WTC11 (cell line): ENCODE measurements around the gene SPAG8. TPM values are rescaled to one million over a fixed set of nuclear protein-coding genes. Genes with fewer than 3 reads are reported as not detected.

Source experiments
- ATAC-seq: fragments of 200-7000 bp; cut with Tn5 transposase; 2 replicates; pipeline ENCODE4 v1.10.0; 2021; ENCODE audit warnings: mild to moderate bottlenecking, moderate library complexity
- CTCF ChIA-PET: fragments of 300-600 bp; sonication (Branson Sonifier 250); formaldehyde crosslinking; loops from one replicate; lab custom pipeline; 2021; ENCODE audit warnings: antibody characterized with exemption; lab: Charles Lee
- POLR2A ChIA-PET: fragments of 350-600 bp; sonication (Branson Sonifier 250); formaldehyde crosslinking; loops from one replicate; lab custom pipeline; 2021; ENCODE audit warnings: antibody characterized with exemption; lab: Charles Lee
- DNase-seq: peaks from one replicate; pipeline ENCODE4 v3.0.0; 2021; ENCODE audit warnings: low spot score
- H3K27ac Mint-ChIP-seq: 2 replicates; pipeline ENCODE4 v1.8.0; 2021; ENCODE audit warnings: mixed read lengths
- H3K27me3 Mint-ChIP-seq: 2 replicates; pipeline ENCODE4 v1.8.0; 2021; ENCODE audit warnings: low read depth, mild to moderate bottlenecking, moderate library complexity, mixed read lengths
- H3K36me3 Mint-ChIP-seq: 2 replicates; pipeline ENCODE4 v1.8.0; 2021; ENCODE audit warnings: mixed read lengths
- H3K4me1 Mint-ChIP-seq: 2 replicates; pipeline ENCODE4 v1.8.0; 2022; ENCODE audit warnings: mixed read lengths
- H3K4me3 Mint-ChIP-seq: 2 replicates; pipeline ENCODE4 v1.8.0; 2021; ENCODE audit warnings: mild to moderate bottlenecking, moderate library complexity, mixed read lengths
- H3K9me3 Mint-ChIP-seq: 2 replicates; pipeline ENCODE4 v1.8.0; 2021; ENCODE audit warnings: mixed read lengths
- ARID4B ChIP-seq: sonication (generic); formaldehyde crosslinking; IDR thresholded peaks from 2 replicates; pipeline ENCODE4 v1.8.0; 2023; ENCODE audit warnings: missing genetic modification reagents, mild to moderate bottlenecking, borderline replicate concordance
- ATF6 ChIP-seq: sonication (generic); formaldehyde crosslinking; IDR thresholded peaks from 2 replicates; pipeline ENCODE4 v1.8.1; 2023; ENCODE audit warnings: mild to moderate bottlenecking, missing genetic modification reagents
- FOXK1 ChIP-seq: sonication (generic); formaldehyde crosslinking; IDR thresholded peaks from 2 replicates; pipeline ENCODE4 v1.8.0; 2022; ENCODE audit warnings: mild to moderate bottlenecking, moderate library complexity, missing genetic modification reagents
- GRHL2 ChIP-seq: fragments of 250-450 bp; sonication (Bioruptor Pico); IDR thresholded peaks from 2 replicates; pipeline ENCODE4 v1.8.0; 2022; ENCODE audit warnings: mild to moderate bottlenecking, moderate library complexity; ENCODE audit not compliant: insufficient replicate concordance, severe bottlenecking
- IRF1 ChIP-seq: sonication (generic); formaldehyde crosslinking; IDR thresholded peaks from 2 replicates; pipeline ENCODE4 v1.8.0; 2023; ENCODE audit warnings: missing genetic modification reagents
- JAZF1 ChIP-seq: fragments of 250-450 bp; sonication (Bioruptor Pico); IDR thresholded peaks from 2 replicates; pipeline ENCODE4 v1.9.0; 2021; ENCODE audit warnings: moderate library complexity, mild to moderate bottlenecking, inconsistent platforms
- MLX ChIP-seq: sonication (generic); formaldehyde crosslinking; IDR thresholded peaks from 2 replicates; pipeline ENCODE4 v1.8.1; 2023; ENCODE audit warnings: mild to moderate bottlenecking, missing genetic modification reagents, moderate library complexity
- PRRX2 ChIP-seq: fragments of 250-450 bp; sonication (Bioruptor Pico); IDR thresholded peaks from 2 replicates; pipeline ENCODE4 v1.8.0; 2021; ENCODE audit warnings: mild to moderate bottlenecking
- TEAD1 ChIP-seq: sonication (generic); formaldehyde crosslinking; IDR thresholded peaks from 2 replicates; pipeline ENCODE4 v1.8.0; 2022; ENCODE audit warnings: mild to moderate bottlenecking, missing genetic modification reagents
- ZNF263 ChIP-seq: sonication (generic); formaldehyde crosslinking; IDR thresholded peaks from 2 replicates; pipeline ENCODE4 v1.8.1; 2022; ENCODE audit warnings: low read depth, mild to moderate bottlenecking, moderate library complexity, missing genetic modification reagents
- ZNF396 ChIP-seq: fragments of 250-450 bp; sonication (Bioruptor Pico); IDR thresholded peaks from 2 replicates; pipeline ENCODE4 v1.8.0; 2021; ENCODE audit warnings: mild to moderate bottlenecking, moderate library complexity, borderline replicate concordance
- ZNF416 ChIP-seq: fragments of 250-450 bp; sonication (Bioruptor Pico); IDR thresholded peaks from 2 replicates; pipeline ENCODE4 v1.9.0; 2021; ENCODE audit warnings: mild to moderate bottlenecking, inconsistent platforms
- ZNF425 ChIP-seq: fragments of 250-450 bp; sonication (Bioruptor Pico); conservative IDR thresholded peaks from 2 replicates; pipeline ENCODE4 v1.9.0; 2021; ENCODE audit warnings: mild to moderate bottlenecking
- ZNF512 ChIP-seq: sonication (generic); formaldehyde crosslinking; IDR thresholded peaks from 2 replicates; pipeline ENCODE4 v1.8.1; 2022; ENCODE audit warnings: missing genetic modification reagents, borderline replicate concordance
- ZSCAN18 ChIP-seq: fragments of 250-450 bp; sonication (Bioruptor Pico); IDR thresholded peaks from 2 replicates; pipeline ENCODE4 v2.1.2; 2022; ENCODE audit warnings: mild to moderate bottlenecking, moderate library complexity
- total RNA-seq: library from RNA; stranded (reverse); gene quantifications from 3 replicates; pipeline ENCODE4 v1.2.3, GENCODE V29; 2021

Gene SPAG8
- total RNA-seq, 1 experiment from 2014 or later: 0.72 TPM

- H3K4me1 Mint-ChIP-seq: peaks cover 37% of the 10 kb centered on the region
- peaks cover 36% of the 10 kb centered on the region for H3K27me3 Mint-ChIP-seq
- peak; percentile 17 for ATAC-seq
- peak overlapping the region; percentile 65 for H3K4me3 Mint-ChIP-seq
- CTCF ChIA-PET: interaction anchor here (1.0 to 3.7 kb wide), 8 partner anchors 9 to 54 kb away, joined by 3 to 32 read pairs (median 8); partner anchors contain the start of genes FAM221B, HINT2 and TMEM8B
- no peak for TF ChIP-seq JAZF1 (CRISPR knock-in tag)
- TF ChIP-seq TEAD1: 0 out of 2 replicates have a peak, but pooled peaks have one; percentile 24
- H3K27ac Mint-ChIP-seq: peak overlapping the region; percentile 25
- DNase-seq: no peak
- POLR2A ChIA-PET: no interaction called here
- H3K36me3 Mint-ChIP-seq: peaks cover 4% of the 10 kb centered on the region; the same call in 1 of the 2 replicates
- H3K9me3 Mint-ChIP-seq: no peaks in the 10 kb centered on the region
Measured at GRCh38 chr9:35844628-35845270, 32.7 kb upstream of the SPAG8 start.

- no peak overlapping the region for H3K4me3 Mint-ChIP-seq
- ATAC-seq (no peak), DNase-seq (no peak)
- H3K27me3 Mint-ChIP-seq: peaks cover 45% of the 10 kb centered on the region
- no peak overlapping the region for H3K27ac Mint-ChIP-seq
- TF ChIP-seq GRHL2 (CRISPR knock-in tag) (no peak), ZSCAN18 (CRISPR knock-in tag) (no peak), ZNF416 (CRISPR knock-in tag) (no peak), ZNF512 (CRISPR knock-in tag) (no peak), ARID4B (CRISPR knock-in tag) (no peak), ZNF425 (CRISPR knock-in tag) (no peak)
- H3K4me1 Mint-ChIP-seq: peaks cover 37% of the 10 kb centered on the region
- no peaks in the 10 kb centered on the region for H3K9me3 Mint-ChIP-seq
- peaks cover 4% of the 10 kb centered on the region; the same call in 1 of the 2 replicates for H3K36me3 Mint-ChIP-seq
- POLR2A ChIA-PET: no interaction called here
- CTCF ChIA-PET: no interaction called here
Measured at GRCh38 chr9:35842795-35843194, 30.7 kb upstream of the SPAG8 start.

- no peak overlapping the region for H3K27ac Mint-ChIP-seq
- peaks cover 37% of the 10 kb centered on the region for H3K4me1 Mint-ChIP-seq
- no peak for TF ChIP-seq ZNF263
- no peak for TF ChIP-seq MLX (CRISPR knock-in tag)
- no peak for TF ChIP-seq PRRX2 (CRISPR knock-in tag)
- no peak for TF ChIP-seq GRHL2 (CRISPR knock-in tag)
- TF ChIP-seq FOXK1 (CRISPR knock-in tag): no peak
- TF ChIP-seq IRF1 (CRISPR knock-in tag): no peak
- TF ChIP-seq ZNF396 (CRISPR knock-in tag): no peak
- no peak for TF ChIP-seq ATF6 (CRISPR knock-in tag)
- no peaks in the 10 kb centered on the region for H3K36me3 Mint-ChIP-seq
- no peak overlapping the region for H3K4me3 Mint-ChIP-seq
- ATAC-seq (no peak), DNase-seq (no peak)
- H3K9me3 Mint-ChIP-seq: no peaks in the 10 kb centered on the region
- ChIA-PET CTCF (interaction anchor here (1.1 to 1.2 kb wide), 2 partner anchors 40 to 86 kb away, joined by 3 to 6 read pairs; no protein-coding TSS in a partner anchor), POLR2A (no interaction called here)
- peaks cover 40% of the 10 kb centered on the region for H3K27me3 Mint-ChIP-seq
Measured at GRCh38 chr9:35842020-35842745, 30.1 kb upstream of the SPAG8 start.
